SK-N-SH (cell line): ENCODE measurements around the gene TP73. TPM values are rescaled to one million over a fixed set of nuclear protein-coding genes. Genes with fewer than 3 reads are reported as not detected.

Source experiments
- CTCF ChIA-PET: fragments of 300-600, 350-600 bp; formaldehyde crosslinking; extraction: SDS; loops from one replicate; lab custom pipeline; 2021; lab: Yijun Ruan, JAX
- POLR2A ChIA-PET: fragments of 350-600 bp; sonication (Branson Sonifier 250); formaldehyde crosslinking; extraction: SDS; loops from one replicate; lab custom pipeline; 2020; ENCODE audit warnings: antibody characterized with exemption, inconsistent platforms; lab: Yijun Ruan, JAX
- DNase-seq: peaks from one replicate; pipeline ENCODE4 v3.0.0; 2012
- H2AFZ ChIP-seq: fragments of 200-600 bp; sonication (generic); 2 replicates; pipeline ENCODE4 v1.8.1; 2016; ENCODE audit warnings: antibody characterized with exemption, mild to moderate bottlenecking, low read depth
- H3F3A ChIP-seq: fragments of 200-600 bp; sonication (generic); replicated peaks from 2 replicates; pipeline ENCODE3; 2016; ENCODE audit warnings: antibody characterized with exemption, mild to moderate bottlenecking; ENCODE audit not compliant: insufficient read depth
- H3K27ac ChIP-seq, 2 experiments: fragments of 200-500 bp in 1 of 2; fragments of 200-600 bp in 1 of 2; sonication (Bioruptor generic) in 1 of 2; sonication (generic), shearing (Covaris generic) in 1 of 2; 2 replicates each; pipeline versions ENCODE4 v1.5.1 to v1.6.1; 2014 to 2016; ENCODE audit warnings: low read depth in 2 of 2, inconsistent platforms in 1 of 2, low read length in 1 of 2, mild to moderate bottlenecking in 1 of 2, mixed read lengths in 1 of 2
- H3K27me3 ChIP-seq: fragments of 200-600 bp; sonication (generic), shearing (Covaris generic); 2 replicates; pipeline ENCODE4 v1.6.1; 2016; ENCODE audit warnings: mixed run types; ENCODE audit not compliant: insufficient read depth
- H3K36me3 ChIP-seq, 2 experiments: fragments of 200-500 bp in 1 of 2; fragments of 200-600 bp in 1 of 2; sonication (Bioruptor generic) in 1 of 2; sonication (generic) in 1 of 2; replicated peaks in 1 of 2; 2 replicates each; pipeline versions ENCODE3 to v1.5.1; 2014 to 2016; ENCODE audit warnings: low read length in 1 of 2, mild to moderate bottlenecking in 1 of 2; ENCODE audit not compliant: insufficient read depth in 2 of 2, control insufficient read depth in 1 of 2
- H3K4me1 ChIP-seq, 2 experiments: fragments of 200-500 bp in 1 of 2; fragments of 200-600 bp in 1 of 2; sonication (Bioruptor generic) in 1 of 2; sonication (generic), shearing (Covaris generic) in 1 of 2; 2 replicates each; pipeline versions ENCODE4 v1.5.1 to v1.6.1; 2014 to 2016; ENCODE audit warnings: low read depth in 1 of 2, low read length in 1 of 2, mixed run types in 1 of 2; ENCODE audit not compliant: insufficient read depth in 2 of 2, control insufficient read depth in 1 of 2
- H3K4me2 ChIP-seq: fragments of 200-600 bp; sonication (generic), shearing (Covaris generic); 2 replicates; pipeline ENCODE4 v1.6.1; 2017; ENCODE audit warnings: mixed run types
- H3K4me3 ChIP-seq, 2 experiments: fragments of 200-500 bp in 1 of 2; fragments of 200-600 bp in 1 of 2; sonication (Bioruptor generic) in 1 of 2; sonication (generic), shearing (Covaris generic) in 1 of 2; 2 replicates each; pipeline versions ENCODE4 v1.5.1 to v1.8.1; 2014 to 2016; ENCODE audit warnings: low read depth in 2 of 2, inconsistent platforms in 1 of 2, low read length in 1 of 2, mild to moderate bottlenecking in 1 of 2, mixed read lengths in 1 of 2, moderate library complexity in 1 of 2
- H3K79me2 ChIP-seq: fragments of 200-600 bp; sonication (generic); 2 replicates; pipeline ENCODE4 v1.8.1; 2017; ENCODE audit warnings: mild to moderate bottlenecking; ENCODE audit not compliant: insufficient read depth
- H3K9ac ChIP-seq: fragments of 200-600 bp; sonication (generic); 2 replicates; pipeline ENCODE4 v1.6.1; 2017; ENCODE audit warnings: mixed run types
- H3K9me2 ChIP-seq: fragments of 200-600 bp; sonication (generic); 2 replicates; pipeline ENCODE4 v1.6.1; 2017; ENCODE audit warnings: mixed run types
- H3K9me3 ChIP-seq: fragments of 200-600 bp; sonication (generic); 2 replicates; pipeline ENCODE4 v1.6.1; 2017; ENCODE audit warnings: mixed run types, mild to moderate bottlenecking, moderate library complexity
- H4K20me1 ChIP-seq: fragments of 200-600 bp; sonication (generic); 2 replicates; pipeline ENCODE4 v1.6.1; 2017; ENCODE audit warnings: mild to moderate bottlenecking, mixed run types; ENCODE audit not compliant: insufficient read depth
- CHD2 ChIP-seq: fragments of 150-350 bp; IDR thresholded peaks from 2 replicates; pipeline ENCODE4 v1.6.1; 2018; ENCODE audit warnings: low read length; ENCODE audit not compliant: partially characterized antibody
- EP300 ChIP-seq, 2 experiments: IDR thresholded peaks; 2 replicates each; pipeline versions ENCODE4 v1.4.0 to v1.6.1; 2012; ENCODE audit warnings: borderline replicate concordance in 1 of 2, low read depth in 1 of 2, low read length in 1 of 2
- EZH2phosphoT487 ChIP-seq: fragments of 200-600 bp; sonication (generic); IDR thresholded peaks from 2 replicates; pipeline ENCODE4 v1.6.1; 2017; ENCODE audit warnings: low read depth, mixed run types, mild to moderate bottlenecking, antibody characterized with exemption, moderate library complexity, borderline replicate concordance
- FOSL2 ChIP-seq: IDR thresholded peaks from 2 replicates; pipeline ENCODE4 v1.4.0; 2012; ENCODE audit warnings: low read depth, mild to moderate bottlenecking, moderate library complexity, borderline replicate concordance
- FOXM1 ChIP-seq: IDR thresholded peaks from 2 replicates; pipeline ENCODE4 v1.4.0; 2012; ENCODE audit warnings: low read depth, mild to moderate bottlenecking
- GABPA ChIP-seq: IDR thresholded peaks from 2 replicates; pipeline ENCODE4 v1.4.0; 2012; ENCODE audit warnings: low read depth, mild to moderate bottlenecking
- GATA2 ChIP-seq: sonication (generic); formaldehyde crosslinking; IDR thresholded peaks from 2 replicates; pipeline ENCODE4 v1.5.0; 2020; ENCODE audit warnings: mild to moderate bottlenecking, missing genetic modification reagents
- MAX ChIP-seq: IDR thresholded peaks from 2 replicates; pipeline ENCODE4 v1.4.0; 2012; ENCODE audit warnings: low read depth
- NFIC ChIP-seq: IDR thresholded peaks from 2 replicates; pipeline ENCODE4 v1.4.0; 2012; ENCODE audit warnings: borderline replicate concordance
- NRF1 ChIP-seq: IDR thresholded peaks from 2 replicates; pipeline ENCODE4 v1.6.1; 2012; ENCODE audit warnings: low read depth, mild to moderate bottlenecking, low read length
- POLR2AphosphoS5 ChIP-seq: IDR thresholded peaks from 2 replicates; pipeline ENCODE4 v1.6.1; 2012; ENCODE audit warnings: low read depth, low read length
- RCOR1 ChIP-seq: fragments of 150-350 bp; IDR thresholded peaks from 2 replicates; pipeline ENCODE4 v1.6.1; 2017; ENCODE audit warnings: antibody characterized with exemption, low read length
- RFX5 ChIP-seq: IDR thresholded peaks from 2 replicates; pipeline ENCODE4 v1.6.1; 2012; ENCODE audit warnings: mild to moderate bottlenecking, improper control_type of control experiment, low read length
- RXRA ChIP-seq: IDR thresholded peaks from 2 replicates; pipeline ENCODE4 v1.4.0; 2012; ENCODE audit warnings: low read depth, mild to moderate bottlenecking, borderline replicate concordance
- TAF1 ChIP-seq: IDR thresholded peaks from 2 replicates; pipeline ENCODE4 v1.6.1; 2012; ENCODE audit warnings: low read depth, mild to moderate bottlenecking, low read length, moderate library complexity, borderline replicate concordance
- WGBS: methylation state at CpG from one replicate; pipeline ENCODE4 v1.1.6; 2017; ENCODE audit warnings: low lambda C conversion rate; 5-methylcytosine and 5-hydroxymethylcytosine counted together
- polyA plus RNA-seq, 3 experiments: library from polyadenylated mRNA; depleted of rRNA; stranded (reverse); fragments of >200 nt; gene quantifications; 2 replicates each; pipeline ENCODE4 v1.2.3, GENCODE V29; 2012
- TF ChIP-seq, protein P1 (sequence below): fragments of 150-350 bp; IDR thresholded peaks from 2 replicates; pipeline ENCODE4 v1.6.1; 2017; ENCODE audit warnings: antibody characterized with exemption, low read length, low read depth, borderline replicate concordance
- TF ChIP-seq, protein P2 (sequence below): fragments of 150-350 bp; IDR thresholded peaks from 2 replicates; pipeline ENCODE4 v1.6.1; 2016; ENCODE audit warnings: mild to moderate bottlenecking, low read depth, low read length

Gene TP73
- polyA plus RNA-seq, 1 of the 3 experiments (the other 2 are of a cell fraction) = 0.64 TPM

GRCh38 chr1:3659093-3659492 lies 6.8 kb downstream of the TP73 start:
- Histone ChIP-seq H3K79me2 (no peaks in the 10 kb centered on the region), H2AFZ (no peak overlapping the region), H3K4me2 (no peak overlapping the region), H3K4me3 (no peak overlapping the region), H3K9me3 (no peaks in the 10 kb centered on the region), H3K36me3 (no peaks in the 10 kb centered on the region), H3K9me2 (no peaks in the 10 kb centered on the region), H4K20me1 (no peaks in the 10 kb centered on the region), H3K9ac (no peak overlapping the region), H3K4me1 (peaks cover 0 to 3% of the 10 kb centered on the region in 2 experiments; a peak in 1 of 4 replicates), H3K27ac (no peak overlapping the region), H3F3A (no peaks in the 10 kb centered on the region), H3K27me3 (peaks cover 4% of the 10 kb centered on the region; the same call in 1 of the 2 replicates)
- 84% methylated on average over 13 of the region's 15 CpGs for WGBS
- CTCF ChIA-PET = interaction anchor here (1.2 to 2.5 kb wide), 2 partner anchors 10 to 65 kb away, joined by 4 to 13 read pairs; no protein-coding TSS in a partner anchor
- POLR2A ChIA-PET = no interaction called here
- DNase-seq = no peak
- TF ChIP-seq TAF1 = no peak
- no peak for TF ChIP-seq FOXM1
- TF ChIP-seq RCOR1 = no peak
- no peak for TF ChIP-seq NRF1
- no peak for TF ChIP-seq GATA2 (CRISPR knock-in tag)
- TF ChIP-seq CHD2 = no peak
- no peak for TF ChIP-seq POLR2AphosphoS5

- H3K4me2 ChIP-seq = no peak overlapping the region
- no peak overlapping the region for H3K9ac ChIP-seq
- H3F3A ChIP-seq = no peaks in the 10 kb centered on the region
- H3K9me3 ChIP-seq = no peaks in the 10 kb centered on the region
- H3K4me3 ChIP-seq = no peak overlapping the region
- no peak overlapping the region for H3K27ac ChIP-seq
- CTCF ChIA-PET = interaction anchor here (0.6 to 2.5 kb wide), 2 partner anchors 64 to 174 kb away, joined by 3 to 13 read pairs; no protein-coding TSS in a partner anchor
- no peaks in the 10 kb centered on the region for H3K36me3 ChIP-seq
- POLR2A ChIA-PET = no interaction called here
- peaks cover 0 to 3% of the 10 kb centered on the region in 2 experiments; a peak in 1 of 4 replicates for H3K4me1 ChIP-seq
- no peaks in the 10 kb centered on the region for H3K79me2 ChIP-seq
- H3K27me3 ChIP-seq = peaks cover 4% of the 10 kb centered on the region; the same call in 1 of the 2 replicates
- TF ChIP-seq EZH2phosphoT487 (no peak), EP300 (IDR thresholded peaks at IDR 0.05; ENCODE audit: borderline replicate concordance in 1 of 2, low read depth in 1 of 2, low read length in 1 of 2) (no peak), NRF1 (no peak), GABPA (no peak), FOSL2 (no peak), POLR2AphosphoS5 (no peak), RFX5 (no peak), RXRA (no peak), NFIC (no peak), RCOR1 (no peak), GATA2 (CRISPR knock-in tag) (no peak), MAX (no peak)
- TF ChIP-seq, protein P1, sequence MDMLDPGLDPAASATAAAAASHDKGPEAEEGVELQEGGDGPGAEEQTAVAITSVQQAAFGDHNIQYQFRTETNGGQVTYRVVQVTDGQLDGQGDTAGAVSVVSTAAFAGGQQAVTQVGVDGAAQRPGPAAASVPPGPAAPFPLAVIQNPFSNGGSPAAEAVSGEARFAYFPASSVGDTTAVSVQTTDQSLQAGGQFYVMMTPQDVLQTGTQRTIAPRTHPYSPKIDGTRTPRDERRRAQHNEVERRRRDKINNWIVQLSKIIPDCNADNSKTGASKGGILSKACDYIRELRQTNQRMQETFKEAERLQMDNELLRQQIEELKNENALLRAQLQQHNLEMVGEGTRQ = no peak
- TF ChIP-seq, protein P2, sequence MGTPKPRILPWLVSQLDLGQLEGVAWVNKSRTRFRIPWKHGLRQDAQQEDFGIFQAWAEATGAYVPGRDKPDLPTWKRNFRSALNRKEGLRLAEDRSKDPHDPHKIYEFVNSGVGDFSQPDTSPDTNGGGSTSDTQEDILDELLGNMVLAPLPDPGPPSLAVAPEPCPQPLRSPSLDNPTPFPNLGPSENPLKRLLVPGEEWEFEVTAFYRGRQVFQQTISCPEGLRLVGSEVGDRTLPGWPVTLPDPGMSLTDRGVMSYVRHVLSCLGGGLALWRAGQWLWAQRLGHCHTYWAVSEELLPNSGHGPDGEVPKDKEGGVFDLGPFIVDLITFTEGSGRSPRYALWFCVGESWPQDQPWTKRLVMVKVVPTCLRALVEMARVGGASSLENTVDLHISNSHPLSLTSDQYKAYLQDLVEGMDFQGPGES = no peak
- no peaks in the 10 kb centered on the region for H3K9me2 ChIP-seq
- H4K20me1 ChIP-seq = no peaks in the 10 kb centered on the region
- H2AFZ ChIP-seq = no peak overlapping the region
- WGBS = 38% methylated on average over 2 of the region's 2 CpGs
- no peak for DNase-seq
Measured at GRCh38 chr1:3660704-3661103, 8.4 kb downstream of the TP73 start.
